ENCODE data around the gene WDR26.

DNA sequence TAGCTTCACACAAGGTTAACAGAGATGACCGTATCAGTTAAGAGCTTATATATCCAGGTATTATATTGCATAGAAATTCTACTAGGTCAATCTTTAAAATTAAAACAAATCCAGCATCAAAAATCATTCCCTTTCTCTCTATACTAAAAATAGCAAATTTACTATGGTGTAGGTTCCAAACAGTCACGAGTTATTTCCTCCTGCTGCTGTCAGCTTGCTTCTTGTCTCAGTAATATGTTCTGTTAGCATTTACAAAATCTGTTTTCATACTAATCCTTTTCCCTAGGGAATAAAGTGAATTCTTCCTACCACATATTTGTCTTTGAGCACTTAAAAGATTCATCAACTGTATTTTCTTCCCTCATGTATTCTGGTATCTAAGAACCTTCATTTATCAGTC, 2.5 kb downstream of the WDR26 start:
- TF ChIP-seq, protein P1, sequence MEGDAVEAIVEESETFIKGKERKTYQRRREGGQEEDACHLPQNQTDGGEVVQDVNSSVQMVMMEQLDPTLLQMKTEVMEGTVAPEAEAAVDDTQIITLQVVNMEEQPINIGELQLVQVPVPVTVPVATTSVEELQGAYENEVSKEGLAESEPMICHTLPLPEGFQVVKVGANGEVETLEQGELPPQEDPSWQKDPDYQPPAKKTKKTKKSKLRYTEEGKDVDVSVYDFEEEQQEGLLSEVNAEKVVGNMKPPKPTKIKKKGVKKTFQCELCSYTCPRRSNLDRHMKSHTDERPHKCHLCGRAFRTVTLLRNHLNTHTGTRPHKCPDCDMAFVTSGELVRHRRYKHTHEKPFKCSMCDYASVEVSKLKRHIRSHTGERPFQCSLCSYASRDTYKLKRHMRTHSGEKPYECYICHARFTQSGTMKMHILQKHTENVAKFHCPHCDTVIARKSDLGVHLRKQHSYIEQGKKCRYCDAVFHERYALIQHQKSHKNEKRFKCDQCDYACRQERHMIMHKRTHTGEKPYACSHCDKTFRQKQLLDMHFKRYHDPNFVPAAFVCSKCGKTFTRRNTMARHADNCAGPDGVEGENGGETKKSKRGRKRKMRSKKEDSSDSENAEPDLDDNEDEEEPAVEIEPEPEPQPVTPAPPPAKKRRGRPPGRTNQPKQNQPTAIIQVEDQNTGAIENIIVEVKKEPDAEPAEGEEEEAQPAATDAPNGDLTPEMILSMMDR (IDR thresholded peaks at IDR 0.05) = no peak
- no peak for TF ChIP-seq POLR2A (IDR thresholded peaks at IDR 0.05)

Measured in lower leg skin (tissue), 3 donors.